IPS-NIHi11 (cell line): ENCODE results near the gene SIM2.

ENCODE experiments used
- DNase-seq: peaks from one replicate; pipeline ENCODE4 v3.0.0; 2012; ENCODE audit warnings: mixed read lengths, low spot score

The SIM2 gene

GRCh38 chr21:36767096-36767495 lies 68.2 kb downstream of the SIM2 start:
- DNase-seq, result no peak

- DNase-seq, result no peak
Measured at GRCh38 chr21:36768496-36768895, 69.6 kb downstream of the SIM2 start.

DNA sequence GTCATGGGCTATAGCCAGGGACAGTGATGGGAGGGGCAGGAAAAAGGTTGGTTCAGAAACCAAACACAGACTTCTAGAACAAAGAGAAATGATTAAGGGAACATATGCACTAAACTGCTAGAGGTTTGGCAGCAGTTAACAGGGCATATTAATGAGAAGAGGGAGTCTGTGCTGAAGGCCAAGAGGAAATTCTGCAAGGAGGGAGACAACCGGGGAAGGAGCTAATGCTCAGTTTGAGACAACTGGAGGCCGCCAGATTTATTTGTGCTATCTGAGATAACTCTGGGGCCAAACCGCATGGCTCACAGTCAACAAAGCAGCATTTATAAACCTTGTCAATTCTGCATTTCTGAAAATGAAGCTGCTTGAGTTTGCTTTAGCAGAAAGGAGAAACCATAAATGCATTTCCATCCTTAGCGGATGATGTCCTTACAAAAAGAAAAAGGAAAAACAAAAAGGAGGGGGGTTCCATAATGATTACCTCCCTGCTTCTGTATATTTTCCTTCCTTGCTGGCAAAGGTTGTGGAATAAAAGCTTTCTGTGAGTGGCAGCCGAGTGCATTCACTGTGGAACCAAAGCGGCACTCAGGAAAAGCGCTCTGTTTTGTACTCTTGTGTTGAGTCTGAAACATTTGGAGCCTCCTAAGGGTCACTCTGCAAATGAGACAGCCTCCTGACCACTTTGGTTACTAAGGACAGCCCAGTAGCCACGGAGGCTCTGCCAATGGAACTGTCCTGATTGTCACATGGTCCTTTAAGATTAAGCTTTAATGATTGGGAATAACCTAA lies 70.3 kb downstream of the SIM2 start:
- no peak for DNase-seq

DNA sequence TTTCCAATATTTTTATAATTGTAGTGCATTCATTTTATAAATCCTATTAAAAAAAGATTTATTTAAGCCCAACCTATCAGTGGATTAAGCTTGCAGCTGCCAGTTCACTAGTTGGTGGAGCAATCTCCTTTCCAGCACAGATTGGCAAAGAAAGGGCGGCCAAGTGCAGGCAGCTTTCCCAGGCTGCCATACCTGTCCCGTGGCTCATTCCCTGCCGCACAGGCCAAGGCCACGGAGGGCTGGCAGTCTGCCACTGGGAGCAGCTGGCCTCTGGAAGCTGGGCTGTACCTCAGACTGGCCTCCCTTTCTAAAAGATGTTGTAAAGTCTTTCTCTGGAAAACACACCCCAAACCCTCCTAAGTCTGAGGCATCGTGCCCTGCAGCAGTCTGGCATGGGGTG lies 74.2 kb downstream of the SIM2 start:
- DNase-seq, result no peak

GRCh38 chr21:36773995-36774394 lies 75.1 kb downstream of the SIM2 start:
- DNase-seq, result no peak

- DNase-seq, result no peak
Measured at GRCh38 chr21:36776981-36777617, 78.2 kb downstream of the SIM2 start.

GRCh38 chr21:36780861-36781260 lies 81.9 kb downstream of the SIM2 start:
- DNase-seq, result no peak

- DNase-seq, result no peak
Measured at GRCh38 chr21:36783612-36784374, 84.9 kb downstream of the SIM2 start.

DNA sequence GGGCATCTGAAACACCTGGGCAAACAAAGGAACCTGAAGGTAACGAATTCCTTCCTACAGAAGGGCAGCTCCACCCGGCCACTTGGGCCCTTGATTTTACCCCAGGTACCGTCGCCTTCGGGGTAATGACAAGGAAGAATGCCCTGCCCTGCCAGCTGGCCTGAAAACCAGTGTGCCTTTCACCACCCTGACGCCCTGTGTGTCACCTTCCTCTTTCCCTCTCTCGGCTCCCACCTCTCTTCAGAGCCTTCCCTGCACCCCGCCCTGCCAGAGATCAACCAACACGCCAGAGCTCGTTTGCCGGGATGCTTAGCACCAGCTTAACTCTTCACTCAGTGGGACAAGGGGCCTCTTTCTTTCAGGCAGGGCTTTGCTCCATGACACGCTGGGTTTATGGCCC lies 86.0 kb downstream of the SIM2 start:
- no peak for DNase-seq

DNA sequence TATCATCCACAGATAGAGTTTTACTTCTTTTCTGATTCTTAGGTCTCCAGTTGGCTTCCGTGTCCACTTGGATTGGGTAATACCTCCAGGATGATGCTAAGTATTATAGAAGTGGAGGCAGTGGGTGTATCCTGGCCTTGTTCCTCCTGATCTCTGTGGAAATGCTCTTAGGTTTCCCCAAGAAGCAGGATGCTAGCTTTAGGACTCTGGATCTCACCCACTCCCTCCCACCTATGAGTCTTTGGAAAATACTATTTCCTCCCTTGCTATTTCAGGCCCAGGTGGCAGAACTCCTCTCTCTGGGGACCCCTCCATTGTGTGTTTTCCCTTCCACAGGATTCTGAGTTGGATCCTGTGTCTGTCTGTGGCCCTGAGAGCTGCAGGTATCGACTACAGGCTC lies 86.7 kb downstream of the SIM2 start:
- DNase-seq, result no peak

DNA sequence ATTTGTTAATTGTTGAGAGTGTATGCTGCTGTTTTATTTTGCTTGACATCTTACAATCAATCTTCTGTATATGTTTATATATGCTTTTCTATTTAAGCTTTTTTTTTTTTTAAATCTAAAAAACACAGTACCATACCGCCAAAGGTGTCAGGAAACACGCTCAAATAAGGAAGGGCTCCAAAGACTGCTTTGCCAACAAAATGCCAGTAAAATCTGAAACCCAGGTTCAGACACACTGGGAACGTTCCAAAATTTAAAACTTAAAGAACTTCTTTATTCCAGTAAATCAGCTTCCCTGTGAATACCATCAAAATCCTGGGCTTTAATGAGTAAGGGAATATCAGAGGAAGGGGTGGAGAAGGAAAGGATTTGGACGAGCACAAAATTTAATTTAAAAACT lies 87.3 kb downstream of the SIM2 start:
- DNase-seq, result no peak

- no peak for DNase-seq
Measured at GRCh38 chr21:36788120-36788638, 89.3 kb downstream of the SIM2 start.

GRCh38 chr21:36790616-36791015 lies 91.7 kb downstream of the SIM2 start:
- no peak for DNase-seq

DNA sequence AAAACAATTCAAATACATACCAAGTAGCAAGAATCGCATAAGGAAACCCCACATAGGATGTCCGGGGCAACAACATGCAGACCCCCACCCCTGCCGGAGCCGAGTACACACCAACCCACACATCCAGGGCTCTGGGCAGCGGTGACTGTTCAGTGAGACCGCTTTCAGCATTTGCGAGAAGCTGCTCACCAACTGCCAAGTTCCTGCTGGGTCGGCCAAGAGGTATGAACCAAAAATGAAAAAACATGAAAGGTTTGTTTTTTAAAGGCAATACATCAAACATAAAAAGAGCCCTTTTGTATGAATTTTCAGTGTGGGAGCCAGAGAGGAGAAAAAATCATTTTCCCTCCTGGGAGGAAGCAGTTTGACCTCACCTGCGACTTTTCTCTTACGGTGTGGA lies 92.3 kb downstream of the SIM2 start:
- no peak for DNase-seq

DNA sequence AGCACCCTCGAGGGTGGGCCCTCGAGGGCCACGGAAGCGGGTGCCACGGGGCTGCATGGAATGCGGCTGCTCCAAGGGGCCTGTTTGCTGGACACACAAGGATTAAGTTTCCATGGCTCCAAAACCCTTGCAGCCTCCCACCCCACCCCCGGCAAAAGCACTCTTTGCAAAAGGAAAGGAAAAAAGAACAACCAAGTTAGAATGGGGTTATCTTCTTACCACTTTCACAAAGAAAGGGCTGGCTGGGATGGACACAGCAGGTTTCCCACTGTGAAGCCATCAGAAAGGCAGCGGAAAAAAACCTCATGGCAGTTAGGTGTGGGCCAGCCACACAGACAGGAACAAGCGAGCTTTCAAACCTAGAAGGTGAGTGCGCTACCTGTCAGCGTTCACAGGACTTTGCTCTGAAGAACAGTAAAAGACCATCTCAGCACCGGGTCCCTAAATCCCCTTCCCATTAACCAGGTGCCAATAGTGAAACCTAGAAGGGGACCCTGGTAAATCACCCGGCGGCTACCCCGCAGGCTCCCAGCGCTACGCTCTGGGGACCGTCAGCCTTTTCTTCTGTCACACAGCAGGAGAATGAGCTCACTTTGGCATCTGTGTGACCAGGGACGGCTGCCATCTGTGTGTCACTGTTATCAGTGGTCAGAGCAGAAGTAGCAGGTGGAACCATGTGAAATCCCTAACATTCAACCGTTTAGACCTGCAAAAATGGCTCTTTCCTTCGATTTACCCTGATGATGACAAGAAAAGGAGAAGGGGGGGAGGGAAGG lies 93.0 kb downstream of the SIM2 start:
- no peak for DNase-seq

DNA sequence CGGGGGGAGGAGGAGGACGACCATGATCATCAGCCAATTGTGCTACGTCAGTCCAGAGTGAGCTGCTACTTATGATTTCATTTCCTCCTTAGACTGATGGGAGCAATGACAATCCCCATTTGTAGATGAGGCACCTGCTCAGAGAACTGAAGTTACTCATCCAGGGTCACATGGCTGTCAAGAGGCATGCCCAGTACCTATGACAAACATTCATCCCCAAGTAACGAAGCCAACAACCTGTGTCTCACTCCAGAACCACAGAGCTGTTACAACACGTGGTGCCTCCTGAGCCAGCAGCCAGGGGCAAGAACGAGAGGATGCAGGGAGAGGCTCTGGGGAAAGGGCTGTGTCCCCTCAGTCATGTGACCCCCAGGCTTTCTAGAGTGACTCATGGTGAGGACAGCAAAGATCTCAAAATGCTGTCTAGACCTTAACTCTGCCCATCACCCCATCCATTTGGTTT lies 93.6 kb downstream of the SIM2 start:
- no peak for DNase-seq

DNA sequence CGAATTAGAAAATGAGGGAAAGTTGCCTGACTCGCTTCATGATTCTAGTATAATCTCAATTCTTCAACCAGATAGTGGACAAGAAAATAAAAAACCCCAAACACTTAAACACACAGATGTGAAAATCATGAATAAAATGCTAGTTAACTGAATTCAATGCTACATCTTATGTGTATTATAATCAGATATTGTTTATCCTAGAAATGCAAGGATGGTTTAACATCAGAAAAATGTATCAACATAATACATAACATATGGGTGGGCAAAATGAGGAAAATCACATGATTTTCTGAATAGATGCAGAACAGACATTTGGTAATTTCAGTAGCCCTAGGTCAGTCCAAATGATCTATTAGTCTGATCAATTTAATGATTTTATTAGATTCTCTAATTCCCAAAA lies 97.2 kb downstream of the SIM2 start:
- DNase-seq, result no peak

GRCh38 chr21:36798491-36798890 lies 99.6 kb downstream of the SIM2 start:
- no peak for DNase-seq
